ENCODE results near the gene CNPY1.

- peak; percentile 31 for TF ChIP-seq EZH2 (IDR thresholded peaks at IDR 0.05; ENCODE audit: borderline replicate concordance)
- no peak for TF ChIP-seq CTCF (IDR thresholded peaks at IDR 0.05; ENCODE audit: poor library complexity)
These were observed 63.1 kb downstream of the CNPY1 start for GRCh38 chr7:155483245-155483644.

All from hepatocyte (in vitro differentiated cells).